PFSK-1 (cell line): ENCODE data around the gene MAST2.

Source experiments
- FOXP2 ChIP-seq: optimal IDR thresholded peaks from 2 replicates; pipeline ENCODE3; 2011; ENCODE audit warnings: borderline replicate concordance, control low read depth, inconsistent platforms; ENCODE audit not compliant: insufficient read depth; ENCODE audit errors: extremely low read length, extremely low read depth
- POLR2AphosphoS5 ChIP-seq: IDR thresholded peaks from 2 replicates; pipeline ENCODE4 v1.6.1; 2012; ENCODE audit warnings: low read depth, mild to moderate bottlenecking, control low read depth, low read length, moderate library complexity
- REST ChIP-seq, 2 experiments: IDR thresholded peaks; 2 replicates each; pipeline versions ENCODE4 v1.6.1 to v1.8.0; 2011 to 2012; ENCODE audit warnings: low read depth in 2 of 2, low read length in 2 of 2, control low read depth in 1 of 2, inconsistent platforms in 1 of 2, mild to moderate bottlenecking in 1 of 2, moderate library complexity in 1 of 2; ENCODE audit not compliant: insufficient read depth in 1 of 2
- SIN3A ChIP-seq: IDR thresholded peaks from 2 replicates; pipeline ENCODE4 v1.6.1; 2012; ENCODE audit warnings: mild to moderate bottlenecking, low read length, moderate library complexity, borderline replicate concordance; ENCODE audit not compliant: insufficient read depth
- TAF1 ChIP-seq: IDR thresholded peaks from 2 replicates; pipeline ENCODE4 v1.6.1; 2012; ENCODE audit warnings: low read length, control low read depth, borderline replicate concordance; ENCODE audit not compliant: insufficient read depth

Gene MAST2

GRCh38 chr1:46020010-46020409, 216.6 kb downstream of the MAST2 start:
- TF ChIP-seq TAF1 (no peak), FOXP2 (no peak), REST (IDR thresholded peaks at IDR 0.05; ENCODE audit: insufficient read depth in 1 of 2, low read depth in 2 of 2, low read length in 2 of 2) (no peak), POLR2AphosphoS5 (no peak), SIN3A (no peak)

- TF ChIP-seq TAF1 = no peak
- TF ChIP-seq FOXP2 = no peak
- no peak for TF ChIP-seq REST (IDR thresholded peaks at IDR 0.05; ENCODE audit: insufficient read depth in 1 of 2, low read depth in 2 of 2, low read length in 2 of 2)
- TF ChIP-seq SIN3A = no peak
- no peak for TF ChIP-seq POLR2AphosphoS5
Observed at GRCh38 chr1:46021046-46021996, 217.9 kb downstream of the MAST2 start.

GRCh38 chr1:46026531-46026930, 223.1 kb downstream of the MAST2 start:
- TF ChIP-seq SIN3A (no peak), FOXP2 (no peak), TAF1 (no peak), REST (IDR thresholded peaks at IDR 0.05; ENCODE audit: insufficient read depth in 1 of 2, low read depth in 2 of 2, low read length in 2 of 2) (no peak), POLR2AphosphoS5 (no peak)

GRCh38 chr1:46027788-46028573, 224.6 kb downstream of the MAST2 start:
- no peak for TF ChIP-seq SIN3A
- TF ChIP-seq POLR2AphosphoS5 = no peak
- TF ChIP-seq REST (IDR thresholded peaks at IDR 0.05; ENCODE audit: insufficient read depth in 1 of 2, low read depth in 2 of 2, low read length in 2 of 2) = no peak
- no peak for TF ChIP-seq TAF1
- TF ChIP-seq FOXP2 = no peak
